Dendritic cell treated with granulocyte-macrophage colony-stimulating factor and Interleukin-4, amounts not matched to agents 40 ng/mL and 50 ng/mL, for 4 days (primary cell): ENCODE results near the gene RNF130.
"Not testable (repeated sequence)": the region's sequence is repeated elsewhere in the genome, so short reads cannot be mapped to it uniquely, and the experiment has no call there.

Experiments used
- H3K27ac Mint-ChIP-seq: one replicate; pipeline ENCODE4 v1.8.0; 2022; ENCODE audit warnings: mild to moderate bottlenecking, mixed read lengths
- H3K27me3 Mint-ChIP-seq: one replicate; pipeline ENCODE4 v1.8.0; 2022; ENCODE audit warnings: mild to moderate bottlenecking, mixed read lengths
- H3K36me3 Mint-ChIP-seq: one replicate; pipeline ENCODE4 v1.8.0; 2022; ENCODE audit warnings: low read depth, mixed read lengths
- H3K4me1 Mint-ChIP-seq: one replicate; pipeline ENCODE4 v1.8.0; 2022; ENCODE audit warnings: low read depth, mixed read lengths
- H3K4me3 Mint-ChIP-seq: one replicate; pipeline ENCODE4 v1.8.0; 2022; ENCODE audit warnings: mild to moderate bottlenecking, moderate library complexity, mixed read lengths
- H3K9me3 Mint-ChIP-seq: one replicate; pipeline ENCODE4 v1.8.0; 2022; ENCODE audit warnings: mixed read lengths
- intact Hi-C: fragments of 100-400 bp; cut with micrococcal nuclease; formaldehyde crosslinking; loops from one replicate; pipeline ENCODE4 v1.15.0; 2022

The RNF130 gene

GRCh38 chr5:179963375-179963774 is 108.2 kb downstream of the RNF130 start:
- H3K4me1 Mint-ChIP-seq = peaks cover 43% of the 10 kb centered on the region
- peaks cover 92% of the 10 kb centered on the region for H3K36me3 Mint-ChIP-seq
- intact Hi-C loops = no loop called here
- no peaks in the 10 kb centered on the region for H3K27me3 Mint-ChIP-seq
- no peak overlapping the region for H3K27ac Mint-ChIP-seq
- no peaks in the 10 kb centered on the region for H3K9me3 Mint-ChIP-seq
- no peak overlapping the region for H3K4me3 Mint-ChIP-seq

- intact Hi-C loops = no loop called here
- Mint-ChIP-seq H3K4me3 (no peak overlapping the region), H3K27me3 (no peaks in the 10 kb centered on the region), H3K9me3 (no peaks in the 10 kb centered on the region), H3K4me1 (peaks cover 48% of the 10 kb centered on the region), H3K36me3 (peaks cover 88% of the 10 kb centered on the region), H3K27ac (peak overlapping the region; percentile 43)
These were observed 111.2 kb downstream of the RNF130 start for GRCh38 chr5:179960204-179960831.

GRCh38 chr5:179959641-179960040 is 111.9 kb downstream of the RNF130 start:
- no peaks in the 10 kb centered on the region for H3K9me3 Mint-ChIP-seq
- no peak overlapping the region for H3K4me3 Mint-ChIP-seq
- intact Hi-C loops = loop anchor here (5.0 kb wide), 1 partner anchor 37 kb away; no protein-coding TSS in a partner anchor
- no peak overlapping the region for H3K27ac Mint-ChIP-seq
- peaks cover 88% of the 10 kb centered on the region for H3K36me3 Mint-ChIP-seq
- no peaks in the 10 kb centered on the region for H3K27me3 Mint-ChIP-seq
- peaks cover 54% of the 10 kb centered on the region for H3K4me1 Mint-ChIP-seq

GRCh38 chr5:179959118-179959517 is 112.4 kb downstream of the RNF130 start:
- H3K27ac Mint-ChIP-seq = peak overlapping the region; percentile 50
- H3K4me3 Mint-ChIP-seq, H3K9me3 Mint-ChIP-seq, H3K27me3 Mint-ChIP-seq: not testable (repeated sequence)
- H3K36me3 Mint-ChIP-seq = peaks cover 88% of the 10 kb centered on the region
- H3K4me1 Mint-ChIP-seq = peaks cover 59% of the 10 kb centered on the region
- intact Hi-C loops = loop anchor here (5.0 kb wide), 1 partner anchor 37 kb away; no protein-coding TSS in a partner anchor

GRCh38 chr5:179955630-179956029 is 115.9 kb downstream of the RNF130 start:
- intact Hi-C loops = loop anchor here (5.0 kb wide), 1 partner anchor 33 kb away; no protein-coding TSS in a partner anchor
- Mint-ChIP-seq H3K9me3 (no peaks in the 10 kb centered on the region), H3K36me3 (peaks cover 85% of the 10 kb centered on the region), H3K27ac (peak overlapping the region; percentile 93), H3K4me1 (peaks cover 39% of the 10 kb centered on the region), H3K27me3 (no peaks in the 10 kb centered on the region), H3K4me3 (no peak overlapping the region)

- Mint-ChIP-seq H3K9me3 (no peaks in the 10 kb centered on the region), H3K36me3 (peaks cover 86% of the 10 kb centered on the region), H3K27ac (peak overlapping the region; percentile 93), H3K4me1 (peaks cover 34% of the 10 kb centered on the region), H3K27me3 (no peaks in the 10 kb centered on the region), H3K4me3 (no peak overlapping the region)
- intact Hi-C loops = loop anchor here (5.0 kb wide), 1 partner anchor 33 kb away; no protein-coding TSS in a partner anchor
These were observed 116.5 kb downstream of the RNF130 start for GRCh38 chr5:179955062-179955461.

GRCh38 chr5:179954434-179954833 is 117.1 kb downstream of the RNF130 start:
- H3K4me1 Mint-ChIP-seq = peaks cover 33% of the 10 kb centered on the region
- H3K36me3 Mint-ChIP-seq = peaks cover 92% of the 10 kb centered on the region
- intact Hi-C loops = no loop called here
- H3K27ac Mint-ChIP-seq = no peak overlapping the region
- H3K27me3 Mint-ChIP-seq = no peaks in the 10 kb centered on the region
- H3K4me3 Mint-ChIP-seq = no peak overlapping the region
- H3K9me3 Mint-ChIP-seq = no peaks in the 10 kb centered on the region

- H3K27me3 Mint-ChIP-seq = no peaks in the 10 kb centered on the region
- H3K4me1 Mint-ChIP-seq = peaks cover 30% of the 10 kb centered on the region
- H3K4me3 Mint-ChIP-seq = no peak overlapping the region
These were observed 117.6 kb downstream of the RNF130 start for GRCh38 chr5:179953987-179954386.

GRCh38 chr5:179936976-179937681 is 134.4 kb downstream of the RNF130 start:
- H3K27me3 Mint-ChIP-seq = no peaks in the 10 kb centered on the region
- no peaks in the 10 kb centered on the region for H3K9me3 Mint-ChIP-seq
- H3K4me3 Mint-ChIP-seq = no peak overlapping the region
- intact Hi-C loops = no loop called here
- no peak overlapping the region for H3K27ac Mint-ChIP-seq
- H3K4me1 Mint-ChIP-seq = no peaks in the 10 kb centered on the region
- peaks cover 54% of the 10 kb centered on the region for H3K36me3 Mint-ChIP-seq

More at GRCh38 chr5:179953987-179954386, 117.6 kb downstream of the RNF130 start:
- Mint-ChIP-seq H3K27ac (no peak overlapping the region), H3K9me3 (no peaks in the 10 kb centered on the region), H3K36me3 (peaks cover 88% of the 10 kb centered on the region)
- intact Hi-C loops = no loop called here

- intact Hi-C loops = no loop called here
- H3K27ac Mint-ChIP-seq = no peak overlapping the region
- peaks cover 19% of the 10 kb centered on the region for H3K36me3 Mint-ChIP-seq
- H3K9me3 Mint-ChIP-seq = no peaks in the 10 kb centered on the region
- H3K27me3 Mint-ChIP-seq = no peaks in the 10 kb centered on the region
- H3K4me3 Mint-ChIP-seq = no peak overlapping the region
- peaks cover 14% of the 10 kb centered on the region for H3K4me1 Mint-ChIP-seq
These were observed 140.6 kb downstream of the RNF130 start for GRCh38 chr5:179930788-179931473.

GRCh38 chr5:179927824-179928223 is 143.7 kb downstream of the RNF130 start:
- Mint-ChIP-seq H3K4me1 (peaks cover 21% of the 10 kb centered on the region), H3K27ac (no peak overlapping the region), H3K4me3 (no peak overlapping the region), H3K9me3 (peaks cover 9% of the 10 kb centered on the region), H3K27me3 (no peaks in the 10 kb centered on the region), H3K36me3 (no peaks in the 10 kb centered on the region)
- intact Hi-C loops = no loop called here

GRCh38 chr5:179926657-179927056 is 144.9 kb downstream of the RNF130 start:
- intact Hi-C loops = no loop called here
- H3K27me3 Mint-ChIP-seq = no peaks in the 10 kb centered on the region
- H3K36me3 Mint-ChIP-seq = no peaks in the 10 kb centered on the region
- peaks cover 9% of the 10 kb centered on the region for H3K9me3 Mint-ChIP-seq
- H3K4me3 Mint-ChIP-seq = no peak overlapping the region
- H3K27ac Mint-ChIP-seq = no peak overlapping the region
- H3K4me1 Mint-ChIP-seq = peaks cover 18% of the 10 kb centered on the region

GRCh38 chr5:179923436-179923835 is 148.1 kb downstream of the RNF130 start:
- no peak overlapping the region for H3K4me3 Mint-ChIP-seq
- intact Hi-C loops = loop anchor here (5.0 kb wide), 1 partner anchor 34 kb away; no protein-coding TSS in a partner anchor
- H3K36me3 Mint-ChIP-seq = no peaks in the 10 kb centered on the region
- H3K27me3 Mint-ChIP-seq = no peaks in the 10 kb centered on the region
- peaks cover 9% of the 10 kb centered on the region for H3K9me3 Mint-ChIP-seq
- peaks cover 13% of the 10 kb centered on the region for H3K4me1 Mint-ChIP-seq
- H3K27ac Mint-ChIP-seq = no peak overlapping the region

GRCh38 chr5:179920175-179920574 is 151.4 kb downstream of the RNF130 start:
- peaks cover 23% of the 10 kb centered on the region for H3K4me1 Mint-ChIP-seq
- H3K27me3 Mint-ChIP-seq = peaks cover 3% of the 10 kb centered on the region
- intact Hi-C loops = loop anchor here (5.0 kb wide), 1 partner anchor 37 kb away; no protein-coding TSS in a partner anchor
- no peaks in the 10 kb centered on the region for H3K36me3 Mint-ChIP-seq
- no peak overlapping the region for H3K4me3 Mint-ChIP-seq
- no peak overlapping the region for H3K27ac Mint-ChIP-seq
- H3K9me3 Mint-ChIP-seq = peaks cover 9% of the 10 kb centered on the region
